GM21515 (cell line): ENCODE measurements around the gene PET100.

ENCODE experiments used
- ATAC-seq: cut with Tn5 transposase; IDR thresholded peaks from one replicate; pipeline ENCODE4 v1.9.1; 2021; ENCODE audit not compliant: unreplicated experiment

The PET100 gene

DNA sequence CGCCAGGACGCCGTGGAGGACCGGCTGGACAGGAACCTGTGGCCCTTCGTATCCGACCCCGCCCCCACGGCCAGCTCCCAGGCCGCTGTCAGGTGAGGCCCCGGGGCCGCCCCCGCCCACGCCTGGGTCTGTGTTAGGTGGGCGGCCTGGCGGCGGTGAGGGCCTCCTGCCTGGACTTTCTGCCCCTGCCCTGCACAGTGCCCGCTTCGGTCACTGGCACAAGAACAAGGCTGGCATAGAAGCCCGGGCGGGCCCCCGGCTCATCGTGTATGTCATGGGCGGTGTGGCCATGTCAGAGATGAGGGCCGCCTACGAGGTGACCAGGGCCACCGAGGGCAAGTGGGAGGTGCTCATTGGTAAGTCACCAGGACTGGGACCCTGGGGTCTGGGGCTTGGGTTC is 17.6 kb downstream of the PET100 start:
- ATAC-seq, result no peak

DNA sequence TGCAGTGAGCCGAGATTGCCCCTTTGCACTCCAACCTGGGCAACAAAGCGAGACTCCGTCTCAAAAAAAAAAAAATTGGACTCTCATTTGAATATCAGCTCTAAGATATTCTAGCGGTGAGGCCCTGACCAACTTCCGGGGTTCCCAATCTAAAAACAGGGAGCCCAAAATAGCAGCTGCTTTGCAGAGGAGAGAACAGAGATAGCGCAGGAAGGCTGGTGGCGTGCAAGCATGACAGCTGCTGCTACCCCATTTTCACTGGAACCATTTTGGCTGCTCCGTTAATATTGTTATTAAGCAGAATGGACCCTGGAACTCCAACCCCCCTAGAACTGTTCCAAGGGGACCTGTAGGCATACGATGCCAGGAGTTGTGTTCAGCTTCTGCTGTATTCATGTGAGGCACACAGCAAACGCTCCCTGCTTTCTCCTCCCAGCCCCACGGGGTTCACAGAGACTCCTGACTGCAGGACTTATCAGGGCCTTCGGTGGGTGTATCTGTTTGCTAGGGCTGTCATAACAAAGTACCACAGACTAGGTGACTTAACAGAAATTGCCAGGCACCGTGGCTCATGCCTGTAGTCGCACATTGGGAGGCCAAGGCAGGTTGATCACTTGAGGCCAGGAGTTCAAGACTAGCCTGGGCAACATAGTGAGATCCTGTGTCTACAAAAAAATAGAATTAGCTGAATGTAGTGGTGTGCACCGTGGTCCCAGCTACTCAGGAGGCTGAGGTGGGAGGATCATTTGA is 18.8 kb downstream of the PET100 start:
- no peak for ATAC-seq

GRCh38 chr19:7650148-7650547 is 20.6 kb downstream of the PET100 start:
- ATAC-seq, result no peak

DNA sequence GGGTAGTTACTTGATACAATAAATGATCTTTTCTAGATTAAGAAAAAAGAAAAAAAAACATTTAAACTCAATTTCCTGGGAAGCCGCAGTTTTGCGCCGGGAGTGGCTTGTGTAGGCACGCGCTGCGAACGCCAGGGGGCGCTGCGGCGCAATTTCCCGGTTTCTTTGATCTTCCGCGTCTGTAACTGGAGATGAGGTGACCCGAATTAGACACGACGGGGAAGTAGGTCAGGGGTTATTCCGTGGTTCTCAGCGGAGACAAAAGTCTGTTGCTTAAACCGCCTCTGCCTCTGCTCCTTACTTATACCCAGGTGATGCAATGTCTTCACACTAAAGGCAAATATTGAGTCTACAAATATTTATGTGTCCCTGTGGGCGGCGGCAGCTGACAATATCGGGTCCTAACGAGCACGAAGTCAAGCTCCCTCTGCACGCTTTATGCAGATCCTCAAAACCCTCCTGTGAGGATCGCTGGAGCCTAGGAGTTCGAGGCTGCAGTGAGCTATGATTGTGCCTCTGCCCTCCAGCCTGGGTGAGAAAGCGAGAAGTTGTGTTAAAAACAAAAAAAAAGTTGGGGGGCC is 22.6 kb downstream of the PET100 start:
- no peak for ATAC-seq

GRCh38 chr19:7654401-7654800 is 24.8 kb downstream of the PET100 start:
- no peak for ATAC-seq

DNA sequence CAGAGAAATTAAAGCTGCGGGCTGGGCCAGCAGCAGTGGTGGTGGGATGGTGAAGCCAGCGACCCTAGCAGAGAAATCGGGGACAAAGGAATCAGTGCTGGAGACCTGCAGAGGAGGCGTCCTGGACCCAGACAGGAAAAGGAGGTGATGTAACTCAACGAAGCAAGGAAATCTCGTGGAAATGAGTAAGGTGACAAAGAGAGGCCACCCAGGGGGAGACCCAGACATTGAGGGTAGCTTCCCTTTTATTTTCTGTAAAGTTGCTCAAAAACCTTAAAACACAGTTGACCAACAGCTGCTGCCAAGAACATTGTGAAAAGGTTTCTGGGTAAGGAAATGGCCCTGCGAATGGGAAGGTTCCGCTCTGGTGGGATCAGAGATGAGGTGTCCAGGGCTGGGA is 26.0 kb downstream of the PET100 start:
- no peak for ATAC-seq

- no peak for ATAC-seq
Measured at GRCh38 chr19:7657131-7657751, 27.6 kb downstream of the PET100 start.

GRCh38 chr19:7658219-7658686 is 28.7 kb downstream of the PET100 start:
- peak; percentile 66 for ATAC-seq

DNA sequence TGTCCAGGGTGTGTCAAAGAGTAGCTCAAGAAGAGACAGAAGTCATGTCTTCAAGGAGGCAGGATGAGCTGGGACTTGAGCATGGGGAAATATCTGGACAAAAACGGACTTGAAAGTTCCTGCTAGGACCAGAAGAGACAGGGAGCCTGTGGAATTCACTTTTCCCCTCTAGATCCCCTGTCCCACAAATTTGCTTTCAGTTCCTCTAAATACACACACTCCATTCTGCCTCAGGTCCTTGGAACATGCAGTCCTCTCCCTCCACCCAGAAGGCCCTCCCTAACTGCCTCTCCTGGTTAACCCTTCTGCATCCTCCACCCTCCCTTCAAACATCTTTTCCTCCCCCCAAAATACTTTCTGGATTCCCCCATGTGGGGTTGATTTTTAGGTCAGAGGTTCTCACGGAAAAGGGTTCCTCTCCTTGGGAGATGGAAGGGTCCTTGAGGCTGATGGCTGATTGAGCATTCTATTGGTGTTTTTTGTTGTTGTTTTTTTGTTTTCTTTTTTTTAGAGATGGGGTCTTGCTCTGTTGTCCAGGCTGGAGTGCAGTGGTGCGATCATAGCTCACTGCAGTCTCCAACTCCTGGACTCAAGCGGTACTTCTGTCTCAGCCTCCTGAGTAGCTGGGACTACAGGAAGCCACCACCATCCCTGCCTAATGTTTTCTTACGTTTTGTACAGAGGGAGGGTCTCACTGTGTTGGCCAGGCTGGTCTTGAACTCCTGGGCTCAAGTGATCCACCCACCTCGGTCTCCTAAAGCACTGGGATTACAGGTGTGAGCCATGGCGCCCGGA is 32.3 kb downstream of the PET100 start:
- no peak for ATAC-seq

- no peak for ATAC-seq
Measured at GRCh38 chr19:7662657-7663056, 33.1 kb downstream of the PET100 start.

DNA sequence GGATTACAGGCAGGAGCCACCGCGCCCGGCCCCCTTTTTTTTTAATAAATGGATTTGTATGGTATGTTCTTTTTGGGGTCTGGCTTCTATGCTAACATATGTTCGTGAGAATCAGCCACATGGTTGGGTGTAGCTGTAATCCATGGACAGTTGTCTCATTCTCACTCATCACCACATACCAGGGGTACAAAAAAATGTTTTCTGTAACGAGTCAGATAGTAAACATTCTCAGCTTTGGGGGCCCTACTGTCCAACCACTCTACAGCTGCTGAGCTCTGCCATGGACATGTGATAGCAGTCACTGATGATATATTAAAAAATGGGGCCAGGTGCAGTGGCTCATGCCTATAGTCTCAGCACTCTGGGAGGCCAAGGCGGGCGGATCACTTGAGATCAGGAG is 34.1 kb downstream of the PET100 start:
- ATAC-seq, result no peak

GRCh38 chr19:7665076-7665475 is 35.5 kb downstream of the PET100 start:
- ATAC-seq, result no peak

DNA sequence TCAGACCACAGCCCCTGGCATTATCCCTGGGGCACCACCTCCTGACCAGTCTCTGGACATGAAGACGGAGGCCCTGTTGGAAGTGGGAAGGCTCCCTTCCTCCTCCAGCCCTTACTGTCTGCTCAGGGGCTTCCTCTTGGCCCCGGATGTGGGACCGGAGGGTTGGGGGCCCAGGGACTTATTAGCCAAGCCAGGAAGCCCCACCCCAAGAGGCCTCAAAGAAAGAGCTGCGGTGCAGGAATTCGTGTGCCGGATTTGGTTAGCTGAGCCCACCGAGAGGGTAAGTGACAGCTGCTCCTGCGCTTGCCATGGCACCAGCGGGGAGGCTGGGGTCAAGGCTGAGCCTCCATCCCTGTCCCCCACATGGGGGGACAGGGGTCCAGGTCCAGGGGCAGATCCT is 39.2 kb downstream of the PET100 start, which contains the start of gene RETN:
RETN (plus strand) TSS at position 208 of the 400 bp plus-strand sequence. CDS start 278 bp downstream, outside the sequence.
- ATAC-seq, result no peak

- ATAC-seq, result no peak
Measured at GRCh38 chr19:7669641-7670040, 40.0 kb downstream of the PET100 start.

DNA sequence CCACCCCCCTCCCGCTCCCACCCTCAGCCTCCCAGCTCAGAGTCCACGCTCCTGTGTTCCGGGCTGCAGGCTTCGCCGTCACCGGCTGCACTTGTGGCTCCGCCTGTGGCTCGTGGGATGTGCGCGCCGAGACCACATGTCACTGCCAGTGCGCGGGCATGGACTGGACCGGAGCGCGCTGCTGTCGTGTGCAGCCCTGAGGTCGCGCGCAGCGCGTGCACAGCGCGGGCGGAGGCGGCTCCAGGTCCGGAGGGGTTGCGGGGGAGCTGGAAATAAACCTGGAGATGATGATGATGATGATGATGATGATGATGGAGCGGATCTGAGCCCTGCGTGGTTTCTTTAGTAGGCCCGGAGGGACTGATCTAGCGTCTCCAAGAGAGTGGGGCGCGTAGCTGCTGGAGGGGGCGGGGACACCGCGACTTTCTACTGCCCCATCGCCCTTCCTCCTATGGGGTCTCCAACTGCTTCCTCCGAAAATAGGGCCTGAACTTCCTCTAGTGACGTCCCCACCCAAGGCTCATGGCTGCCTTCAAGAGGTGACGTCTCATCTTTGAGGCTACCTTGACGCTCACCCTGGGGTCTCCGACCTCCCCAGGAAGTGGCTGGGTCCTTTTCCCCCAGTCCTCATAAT is 40.7 kb downstream of the PET100 start:
- ATAC-seq, result no peak

DNA sequence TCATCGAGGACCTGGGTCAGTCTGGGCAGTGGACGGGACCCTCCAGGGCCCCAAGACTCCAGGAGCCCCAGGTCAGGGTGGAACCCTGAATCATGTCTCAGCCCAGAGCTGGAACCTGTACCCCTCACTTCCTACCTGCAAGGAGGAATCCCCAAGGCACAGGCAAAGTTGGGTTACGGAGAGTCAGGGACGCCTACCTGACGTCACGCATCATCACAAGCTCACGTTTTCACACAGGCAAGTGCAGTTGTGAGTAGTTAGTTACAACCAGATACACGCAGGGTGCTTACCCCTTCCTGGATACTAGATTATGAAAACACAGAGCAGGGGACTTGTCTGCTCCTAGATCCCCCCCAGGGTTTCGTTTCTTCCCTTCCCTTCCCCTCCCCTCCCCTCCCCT is 41.2 kb downstream of the PET100 start:
- no peak for ATAC-seq

DNA sequence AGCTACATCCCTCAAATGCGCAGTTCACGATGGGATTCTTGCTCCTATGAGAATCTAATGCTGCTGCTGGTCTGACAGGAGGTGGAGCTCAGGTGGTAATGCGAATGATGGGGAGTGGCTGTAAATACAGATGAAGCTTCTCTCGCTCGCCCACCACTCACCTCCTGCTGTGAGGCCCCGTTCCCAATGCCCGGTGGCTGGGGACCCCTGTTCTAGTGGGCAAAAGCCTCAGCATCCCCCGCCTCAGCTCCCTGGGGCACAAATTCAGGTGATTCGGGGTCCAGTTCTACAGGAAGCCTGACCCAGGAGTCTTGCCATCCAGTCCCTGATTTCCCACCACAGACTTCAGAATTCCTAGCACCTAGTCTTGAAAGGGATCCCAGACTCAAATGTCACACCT is 42.9 kb downstream of the PET100 start:
- no peak for ATAC-seq

DNA sequence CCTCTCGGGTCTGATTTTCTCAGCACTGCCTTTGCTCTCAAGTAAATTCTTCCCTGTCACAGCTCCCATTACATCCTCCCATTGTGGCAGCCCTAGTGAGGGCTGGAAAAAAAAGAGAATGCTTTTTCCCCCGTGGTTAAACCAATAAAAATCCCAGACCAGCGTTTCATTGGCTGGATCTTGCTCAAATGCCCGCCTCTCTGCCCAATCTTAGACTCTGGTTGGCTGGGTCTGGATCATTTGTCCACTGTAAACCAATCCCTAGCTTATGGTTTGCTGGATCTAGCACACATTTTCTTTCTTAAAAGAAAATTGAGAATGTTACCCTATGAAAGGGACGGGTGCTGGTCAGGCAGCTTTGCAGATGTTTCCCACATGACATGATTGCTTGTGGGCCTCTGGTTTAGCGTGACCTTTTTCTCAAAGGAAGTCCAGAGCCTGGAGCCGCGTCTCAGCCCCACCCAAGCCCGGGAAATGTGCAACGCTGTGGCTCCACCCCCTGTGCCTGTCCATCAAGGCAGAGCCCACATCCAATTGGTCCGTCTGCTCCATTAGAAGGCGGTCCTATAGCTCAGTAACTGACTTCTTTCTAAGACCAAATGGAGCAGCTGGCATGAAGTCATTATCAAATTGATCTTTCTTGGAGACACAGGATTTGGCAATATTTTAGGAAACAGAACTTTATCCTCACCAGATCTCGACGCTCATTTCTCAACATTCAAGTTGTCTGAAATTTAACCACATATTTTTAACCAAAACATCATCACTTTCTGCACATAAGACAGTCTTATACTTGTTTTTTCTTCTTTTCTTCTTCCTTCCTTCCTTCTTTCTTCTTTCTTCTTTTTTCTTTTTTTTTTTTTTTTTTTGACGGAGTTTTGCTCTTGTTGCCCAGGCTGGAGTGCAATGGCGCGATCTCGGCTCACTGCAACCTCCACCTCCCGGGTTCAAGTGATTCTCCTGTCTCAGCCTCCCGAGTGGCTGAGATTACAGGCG is 44.7 kb downstream of the PET100 start:
- ATAC-seq, result no peak

GRCh38 chr19:7676376-7676775 is 46.8 kb downstream of the PET100 start:
- ATAC-seq, result no peak

- ATAC-seq, result no peak
Measured at GRCh38 chr19:7676854-7677253, 47.3 kb downstream of the PET100 start, which contains the start of gene MCEMP1. TSS of gene MCEMP1 (plus strand) at chr19:7677090. CDS start at chr19:7677121, 31 bp downstream.
